Large intestine (tissue), 3 donors: ENCODE measurements around the gene GAL. TPM values are rescaled to one million over a fixed set of nuclear protein-coding genes. Genes with fewer than 3 reads are reported as not detected.

Experiments used
- DNase-seq, 2 donors: peaks; one replicate each; pipeline versions ENCODE4 v3.0.0 to v3.0.0-alpha.2; 2013
- H3K27ac ChIP-seq: one replicate; pipeline ENCODE4 v1.5.1; 2013; ENCODE audit warnings: low read length
- H3K27me3 ChIP-seq: 2 replicates; pipeline ENCODE4 v1.6.1; 2013; ENCODE audit warnings: low read length; ENCODE audit not compliant: control insufficient read depth, insufficient read depth
- H3K36me3 ChIP-seq: 2 replicates; pipeline ENCODE4 v1.6.1; 2013; ENCODE audit warnings: low read length; ENCODE audit not compliant: control insufficient read depth, insufficient read depth
- H3K4me1 ChIP-seq: one replicate; pipeline ENCODE4 v1.6.1; 2013; ENCODE audit warnings: low read length; ENCODE audit not compliant: control insufficient read depth, insufficient read depth
- H3K4me3 ChIP-seq: one replicate; pipeline ENCODE4 v1.5.1; 2013; ENCODE audit warnings: low read length
- H3K9me3 ChIP-seq: one replicate; pipeline ENCODE4 v1.6.1; 2013; ENCODE audit warnings: mild to moderate bottlenecking, low read depth, low read length, moderate library complexity; ENCODE audit not compliant: control insufficient read depth
- WGBS: methylation state at CpG from one replicate; pipeline ENCODE4 v1.1.5; 2013; ENCODE audit warnings: low lambda C conversion rate; ENCODE audit not compliant: insufficient coverage; 5-methylcytosine and 5-hydroxymethylcytosine counted together
- polyA plus RNA-seq: library from polyadenylated mRNA; unstranded; fragments of 120-200 nt; gene quantifications from one replicate; pipeline ENCODE4 v1.2.1, GENCODE V29; 2013

Gene GAL
- polyA plus RNA-seq, 1 donor = 31.8 TPM

- Histone ChIP-seq H3K27me3 (peaks cover 40% of the 10 kb centered on the region), H3K4me3 (no peak overlapping the region), H3K4me1 (peaks cover 5% of the 10 kb centered on the region), H3K36me3 (no peaks in the 10 kb centered on the region), H3K9me3 (peaks cover 1% of the 10 kb centered on the region), H3K27ac (no peak overlapping the region)
- 40% methylated on average over 1 of the region's 14 CpGs for WGBS
- no peak for DNase-seq
These were observed 5.6 kb downstream of the GAL start for GRCh38 chr11:68689737-68690625.

- Histone ChIP-seq H3K27me3 (peaks cover 31% of the 10 kb centered on the region), H3K4me1 (peaks cover 3% of the 10 kb centered on the region), H3K27ac (no peak overlapping the region), H3K36me3 (no peaks in the 10 kb centered on the region), H3K4me3 (no peak overlapping the region), H3K9me3 (no peaks in the 10 kb centered on the region)
- no peak for DNase-seq
- 63% methylated on average over 2 of the region's 16 CpGs for WGBS
These were observed 6.5 kb downstream of the GAL start for GRCh38 chr11:68690671-68691401.

- WGBS = 100% methylated on average over 1 of the region's 9 CpGs
- H3K36me3 ChIP-seq = no peaks in the 10 kb centered on the region
- H3K4me3 ChIP-seq = no peak overlapping the region
- no peak for DNase-seq
- H3K27ac ChIP-seq = no peak overlapping the region
- H3K27me3 ChIP-seq = peaks cover 25% of the 10 kb centered on the region
- H3K9me3 ChIP-seq = no peaks in the 10 kb centered on the region
- peaks cover 3% of the 10 kb centered on the region for H3K4me1 ChIP-seq
These were observed 7.0 kb downstream of the GAL start for GRCh38 chr11:68691402-68691784.

- no peak overlapping the region for H3K4me3 ChIP-seq
- peaks cover 19% of the 10 kb centered on the region for H3K27me3 ChIP-seq
- peaks cover 5% of the 10 kb centered on the region for H3K9me3 ChIP-seq
- no peak overlapping the region for H3K27ac ChIP-seq
- 87% methylated on average over 3 of the region's 10 CpGs for WGBS
- H3K4me1 ChIP-seq = peaks cover 3% of the 10 kb centered on the region
- DNase-seq = no peak
- H3K36me3 ChIP-seq = no peaks in the 10 kb centered on the region
These were observed 7.8 kb downstream of the GAL start for GRCh38 chr11:68692115-68692514.

- Histone ChIP-seq H3K27me3 (peaks cover 15% of the 10 kb centered on the region), H3K27ac (no peak overlapping the region), H3K4me3 (no peak overlapping the region), H3K4me1 (peaks cover 3% of the 10 kb centered on the region), H3K9me3 (peaks cover 5% of the 10 kb centered on the region), H3K36me3 (no peaks in the 10 kb centered on the region)
- DNase-seq = no peak
- whole genome bisulfite sequencing = 60% methylated on average over 1 of the region's 15 CpGs
These were observed 8.6 kb downstream of the GAL start for GRCh38 chr11:68692871-68693483.

- no peak for DNase-seq
These were observed 9.1 kb downstream of the GAL start for GRCh38 chr11:68693484-68693882.

GRCh38 chr11:68694431-68695297 lies 10.3 kb downstream of the GAL start:
- no peaks in the 10 kb centered on the region for H3K4me1 ChIP-seq

More at GRCh38 chr11:68693484-68693882, 9.1 kb downstream of the GAL start:
- no CpG with 5 or more reads among the region's 10 CpGs for WGBS
- peaks cover 15% of the 10 kb centered on the region for H3K27me3 ChIP-seq
- no peak overlapping the region for H3K27ac ChIP-seq
- no peak overlapping the region for H3K4me3 ChIP-seq
- H3K36me3 ChIP-seq = no peaks in the 10 kb centered on the region
- H3K9me3 ChIP-seq = peaks cover 5% of the 10 kb centered on the region
- H3K4me1 ChIP-seq = peaks cover 3% of the 10 kb centered on the region

GRCh38 chr11:68695531-68695930 lies 11.2 kb downstream of the GAL start:
- Histone ChIP-seq H3K36me3 (no peaks in the 10 kb centered on the region), H3K4me3 (no peak overlapping the region)
- WGBS = no CpG with 5 or more reads among the region's 2 CpGs

More at GRCh38 chr11:68694431-68695297, 10.3 kb downstream of the GAL start:
- Histone ChIP-seq H3K4me3 (no peak overlapping the region), H3K36me3 (no peaks in the 10 kb centered on the region), H3K9me3 (peaks cover 11% of the 10 kb centered on the region), H3K27ac (no peak overlapping the region), H3K27me3 (peaks cover 12% of the 10 kb centered on the region)
- WGBS = no CpG with 5 or more reads among the region's 5 CpGs
- DNase-seq = no peak

GRCh38 chr11:68698993-68699392 lies 14.6 kb downstream of the GAL start:
- H3K9me3 ChIP-seq = peaks cover 11% of the 10 kb centered on the region
- H3K27me3 ChIP-seq = no peaks in the 10 kb centered on the region
- 89% methylated on average over 1 of the region's 2 CpGs for WGBS
- no peak overlapping the region for H3K4me3 ChIP-seq
- no peaks in the 10 kb centered on the region for H3K4me1 ChIP-seq
- DNase-seq = no peak
- no peak overlapping the region for H3K27ac ChIP-seq
- H3K36me3 ChIP-seq = no peaks in the 10 kb centered on the region

More at GRCh38 chr11:68695531-68695930, 11.2 kb downstream of the GAL start:
- Histone ChIP-seq H3K27me3 (peaks cover 5% of the 10 kb centered on the region), H3K4me1 (no peaks in the 10 kb centered on the region), H3K9me3 (peaks cover 11% of the 10 kb centered on the region), H3K27ac (no peak overlapping the region)
- DNase-seq = no peak
